Endothelial cell of umbilical vein (primary cell): ENCODE results near the gene EGR1. TPM values are rescaled to one million over a fixed set of nuclear protein-coding genes. Genes with fewer than 3 reads are reported as not detected.

ENCODE experiments used
- BruUV-seq: library from RNA; stranded (reverse); fragments of 400-500 nt; replicated peaks from 2 replicates; lab custom pipeline; 2021; lab: Mats Ljungman, UMichigan
- CTCF ChIA-PET: fragments of 300-600, 350-600 bp; sonication (Branson Sonifier 250); formaldehyde crosslinking; loops from one replicate; lab custom pipeline; 2021; ENCODE audit warnings: antibody characterized with exemption, inconsistent platforms; lab: Charles Lee
- POLR2A ChIA-PET: fragments of 300-600, 350-600 bp; sonication (Branson Sonifier 250); formaldehyde crosslinking; loops from one replicate; lab custom pipeline; 2021; ENCODE audit warnings: antibody characterized with exemption, inconsistent platforms; lab: Charles Lee
- DNase-seq: peaks from one replicate; pipeline ENCODE4 v3.0.0-alpha.2; 2011; ENCODE audit warnings: low read depth, low spot score
- FAIRE-seq: peaks from 2 replicates; lab custom pipeline; 2011; peaks lifted over from hg19 to GRCh38; lab: Jason Lieb, UNC
- H2AFZ ChIP-seq: 2 replicates; pipeline ENCODE4 v1.6.0; 2012; ENCODE audit warnings: low read depth, low read length, control low read depth, inconsistent platforms
- H3K27ac ChIP-seq: 2 replicates; pipeline ENCODE4 v1.5.1; 2011; ENCODE audit warnings: low read depth, mild to moderate bottlenecking, control low read depth, low read length, moderate library complexity; ENCODE audit not compliant: insufficient read depth
- H3K27me3 ChIP-seq, 2 experiments: 2 replicates each; pipeline versions ENCODE4 v1.6.0 to v1.6.1; 2011; ENCODE audit warnings: low read length in 2 of 2, mixed read lengths in 1 of 2; ENCODE audit not compliant: control insufficient read depth in 2 of 2, insufficient read depth in 2 of 2
- H3K36me3 ChIP-seq, 2 experiments: 2 replicates in 1 of 2; 3 replicates in 1 of 2; pipeline ENCODE4 v1.5.1; 2011; ENCODE audit warnings: low read length in 2 of 2, mild to moderate bottlenecking in 1 of 2, moderate library complexity in 1 of 2; ENCODE audit not compliant: control insufficient read depth in 2 of 2, insufficient read depth in 2 of 2; ENCODE audit errors: extremely low read depth in 1 of 2
- H3K4me1 ChIP-seq: 3 replicates; pipeline ENCODE4 v1.5.1; 2011; ENCODE audit warnings: mild to moderate bottlenecking, low read length; ENCODE audit not compliant: control insufficient read depth, insufficient read depth; ENCODE audit errors: extremely low read depth
- H3K4me2 ChIP-seq: 2 replicates; pipeline ENCODE4 v1.6.1; 2011; ENCODE audit warnings: low read length, control low read depth, mixed read lengths; ENCODE audit not compliant: insufficient read depth
- H3K4me3 ChIP-seq, 3 experiments: fragments of 200-600 bp in 1 of 3; sonication (generic), shearing (Covaris generic) in 1 of 3; replicated peaks in 1 of 3; 2 replicates each; pipeline ENCODE4 v1.5.1; 2011 to 2016; ENCODE audit warnings: control low read depth in 3 of 3, low read length in 3 of 3, mild to moderate bottlenecking in 2 of 3, inconsistent platforms in 1 of 3, low read depth in 1 of 3, moderate library complexity in 1 of 3; ENCODE audit not compliant: insufficient read depth in 1 of 3
- H3K79me2 ChIP-seq: 2 replicates; pipeline ENCODE4 v1.6.0; 2012; ENCODE audit warnings: low read length, inconsistent platforms; ENCODE audit not compliant: control insufficient read depth, insufficient read depth
- H3K9ac ChIP-seq: replicated peaks from 2 replicates; pipeline ENCODE3; 2011; ENCODE audit warnings: low read length, control low read depth; ENCODE audit not compliant: insufficient read depth; ENCODE audit errors: extremely low read depth
- H3K9me1 ChIP-seq: replicated peaks from 3 replicates; pipeline ENCODE4 v1.6.0; 2011; ENCODE audit warnings: mild to moderate bottlenecking, low read length; ENCODE audit not compliant: control insufficient read depth, insufficient read depth; ENCODE audit errors: extremely low read depth
- H3K9me3 ChIP-seq: replicated peaks from 2 replicates; pipeline ENCODE4 v1.5.1; 2012; ENCODE audit warnings: low read length, inconsistent platforms; ENCODE audit not compliant: control insufficient read depth, insufficient read depth
- H4K20me1 ChIP-seq: replicated peaks from 2 replicates; pipeline ENCODE3; 2011; ENCODE audit warnings: mild to moderate bottlenecking, low read length; ENCODE audit not compliant: control insufficient read depth, insufficient read depth; ENCODE audit errors: extremely low read depth
- EZH2 ChIP-seq: IDR thresholded peaks from 2 replicates; pipeline ENCODE4 v1.6.1; 2012; ENCODE audit warnings: borderline replicate concordance, low read depth, mild to moderate bottlenecking, moderate library complexity, low read length, inconsistent platforms; ENCODE audit not compliant: severe bottlenecking
- GATA2 ChIP-seq: IDR thresholded peaks from 2 replicates; pipeline ENCODE4 v1.7.0; 2011; ENCODE audit warnings: low read depth, mild to moderate bottlenecking, moderate library complexity, mixed read lengths, low read length; ENCODE audit not compliant: insufficient read length, insufficient read depth
- JUN ChIP-seq: IDR thresholded peaks from 2 replicates; pipeline ENCODE4 v1.6.1; 2011; ENCODE audit warnings: borderline replicate concordance, low read depth; ENCODE audit not compliant: insufficient read length, insufficient read depth
- MAX ChIP-seq: IDR thresholded peaks from 2 replicates; pipeline ENCODE4 v1.6.1; 2011; ENCODE audit not compliant: insufficient read depth, insufficient read length
- POLR2A ChIP-seq: IDR thresholded peaks from 2 replicates; pipeline ENCODE4 v1.6.1; 2012; ENCODE audit warnings: low read depth, mild to moderate bottlenecking, control low read depth, low read length
- POLR2AphosphoS5 ChIP-seq: IDR thresholded peaks from 2 replicates; pipeline ENCODE4 v1.6.1; 2012; ENCODE audit warnings: low read depth, mild to moderate bottlenecking, control low read depth, low read length, moderate library complexity; ENCODE audit not compliant: insufficient read depth
- dilution Hi-C: fragments of 300-500 bp; cut with MboI; formaldehyde crosslinking; loops from one replicate; pipeline ENCODE4 v1.15.0; 2019; ENCODE audit warnings: low sequenced_read_pairs; ENCODE audit not compliant: extremely low pct_ligation_motif_present
- intact Hi-C: fragments of 100-400 bp; cut with micrococcal nuclease; formaldehyde crosslinking; loops from one replicate; pipeline ENCODE4 v1.10.0; 2022
- polyA plus RNA-seq, 4 experiments: library from polyadenylated mRNA; depleted of rRNA in 3 of 4; stranded (reverse) in 3 of 4; unstranded in 1 of 4; fragments of >200 nt; gene quantifications; 2 replicates each; pipeline versions ENCODE4 v1.2.1 to v1.2.3, GENCODE V29; 2011 to 2012; ENCODE audit warnings: missing spikeins in 1 of 4
- total RNA-seq: library from RNA; stranded (reverse); gene quantifications from 2 replicates; pipeline ENCODE4 v1.2.3, GENCODE V29; 2021
- TF ChIP-seq, protein P1 (sequence below), 2 donors: IDR thresholded peaks; 1 replicate in 1 of 2; 2 replicates in 1 of 2; pipeline ENCODE4 v1.5.1; 2011; ENCODE audit warnings: low read length in 2 of 2, mild to moderate bottlenecking in 2 of 2, moderate library complexity in 2 of 2, control low read depth in 1 of 2, inconsistent platforms in 1 of 2, low read depth in 1 of 2; ENCODE audit not compliant: insufficient read depth in 1 of 2; ENCODE audit errors: extremely low read depth in 1 of 2

EGR1 gene
- total and polyA plus RNA-seq, 2 donors (not counting 3 experiments of a cell fraction or from before 2014, with no cell fraction given): 5.5 to 6.5 TPM

- dilution Hi-C loops: no loop called here
- no peak overlapping the region for H3K4me2 ChIP-seq
- TF ChIP-seq POLR2A (no peak), EZH2 (no peak), MAX (no peak), POLR2AphosphoS5 (no peak), GATA2 (no peak), JUN (no peak)
- TF ChIP-seq, protein P1, sequence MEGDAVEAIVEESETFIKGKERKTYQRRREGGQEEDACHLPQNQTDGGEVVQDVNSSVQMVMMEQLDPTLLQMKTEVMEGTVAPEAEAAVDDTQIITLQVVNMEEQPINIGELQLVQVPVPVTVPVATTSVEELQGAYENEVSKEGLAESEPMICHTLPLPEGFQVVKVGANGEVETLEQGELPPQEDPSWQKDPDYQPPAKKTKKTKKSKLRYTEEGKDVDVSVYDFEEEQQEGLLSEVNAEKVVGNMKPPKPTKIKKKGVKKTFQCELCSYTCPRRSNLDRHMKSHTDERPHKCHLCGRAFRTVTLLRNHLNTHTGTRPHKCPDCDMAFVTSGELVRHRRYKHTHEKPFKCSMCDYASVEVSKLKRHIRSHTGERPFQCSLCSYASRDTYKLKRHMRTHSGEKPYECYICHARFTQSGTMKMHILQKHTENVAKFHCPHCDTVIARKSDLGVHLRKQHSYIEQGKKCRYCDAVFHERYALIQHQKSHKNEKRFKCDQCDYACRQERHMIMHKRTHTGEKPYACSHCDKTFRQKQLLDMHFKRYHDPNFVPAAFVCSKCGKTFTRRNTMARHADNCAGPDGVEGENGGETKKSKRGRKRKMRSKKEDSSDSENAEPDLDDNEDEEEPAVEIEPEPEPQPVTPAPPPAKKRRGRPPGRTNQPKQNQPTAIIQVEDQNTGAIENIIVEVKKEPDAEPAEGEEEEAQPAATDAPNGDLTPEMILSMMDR (IDR thresholded peaks at IDR 0.05; ENCODE audit: extremely low read depth in 1 of 2, insufficient read depth in 1 of 2, low read depth in 1 of 2, low read length in 2 of 2): no peak
- peaks cover 0 to 4% of the 10 kb centered on the region in 2 experiments for H3K36me3 ChIP-seq
- H3K27me3 ChIP-seq: no peaks in the 10 kb centered on the region
- FAIRE-seq (no peak), DNase-seq (no peak)
- peaks cover 9% of the 10 kb centered on the region for H3K4me1 ChIP-seq
- H3K9ac ChIP-seq: no peak overlapping the region
- H2AFZ ChIP-seq: no peak overlapping the region
- H4K20me1 ChIP-seq: no peaks in the 10 kb centered on the region
- no peaks in the 10 kb centered on the region for H3K9me3 ChIP-seq
- CTCF ChIA-PET: interaction anchor here (1.0 kb wide), 1 partner anchor 9 kb away, joined by 4 read pairs; no protein-coding TSS in a partner anchor
- H3K27ac ChIP-seq: no peak overlapping the region
- no peaks in the 10 kb centered on the region for H3K9me1 ChIP-seq
- no TSS peak for BruUV-seq
- POLR2A ChIA-PET: no interaction called here
- H3K4me3 ChIP-seq: no peak overlapping the region
- H3K79me2 ChIP-seq: no peaks in the 10 kb centered on the region
- intact Hi-C loops: no loop called here
Observed at GRCh38 chr5:138441221-138441620, 24.1 kb upstream of the EGR1 start.
